Ishikawa (cell line): ENCODE data around the gene KCND3.

Experiments used
- CEBPB ChIP-seq: IDR thresholded peaks from 2 replicates; pipeline ENCODE4 v1.6.1; 2012
- CREB1 ChIP-seq: IDR thresholded peaks from 2 replicates; pipeline ENCODE4 v1.6.1; 2012; ENCODE audit warnings: low read depth
- EGR1 ChIP-seq: IDR thresholded peaks from 2 replicates; pipeline ENCODE4 v1.6.1; 2012
- EP300 ChIP-seq: IDR thresholded peaks from 2 replicates; pipeline ENCODE4 v1.6.1; 2012; ENCODE audit warnings: borderline replicate concordance
- FOXM1 ChIP-seq: IDR thresholded peaks from 2 replicates; pipeline ENCODE4 v1.6.1; 2012; ENCODE audit warnings: low read depth, borderline replicate concordance
- NFIC ChIP-seq: IDR thresholded peaks from 2 replicates; pipeline ENCODE4 v1.6.1; 2012
- RAD21 ChIP-seq: IDR thresholded peaks from 2 replicates; pipeline ENCODE4 v1.6.1; 2012; ENCODE audit warnings: low read depth
- TAF1 ChIP-seq: IDR thresholded peaks from 2 replicates; pipeline ENCODE4 v1.6.1; 2012; ENCODE audit warnings: low read depth, mild to moderate bottlenecking
- TCF12 ChIP-seq: IDR thresholded peaks from 2 replicates; pipeline ENCODE4 v1.6.1; 2012; ENCODE audit warnings: low read depth
- TEAD4 ChIP-seq: IDR thresholded peaks from 2 replicates; pipeline ENCODE4 v1.6.1; 2012
- YY1 ChIP-seq: IDR thresholded peaks from 2 replicates; pipeline ENCODE4 v1.6.1; 2012; ENCODE audit warnings: low read depth
- ZBTB7A ChIP-seq: IDR thresholded peaks from 2 replicates; pipeline ENCODE4 v1.6.1; 2012; ENCODE audit warnings: low read depth
- TF ChIP-seq, protein P1 (sequence below): IDR thresholded peaks from 2 replicates; pipeline ENCODE4 v1.6.1; 2012
- TF ChIP-seq, protein P2 (sequence below): IDR thresholded peaks from 2 replicates; pipeline ENCODE4 v1.6.1; 2012
- TF ChIP-seq, protein P3 (sequence below): IDR thresholded peaks from 2 replicates; pipeline ENCODE4 v1.6.1; 2012; ENCODE audit warnings: low read depth, mild to moderate bottlenecking

KCND3 gene

DNA sequence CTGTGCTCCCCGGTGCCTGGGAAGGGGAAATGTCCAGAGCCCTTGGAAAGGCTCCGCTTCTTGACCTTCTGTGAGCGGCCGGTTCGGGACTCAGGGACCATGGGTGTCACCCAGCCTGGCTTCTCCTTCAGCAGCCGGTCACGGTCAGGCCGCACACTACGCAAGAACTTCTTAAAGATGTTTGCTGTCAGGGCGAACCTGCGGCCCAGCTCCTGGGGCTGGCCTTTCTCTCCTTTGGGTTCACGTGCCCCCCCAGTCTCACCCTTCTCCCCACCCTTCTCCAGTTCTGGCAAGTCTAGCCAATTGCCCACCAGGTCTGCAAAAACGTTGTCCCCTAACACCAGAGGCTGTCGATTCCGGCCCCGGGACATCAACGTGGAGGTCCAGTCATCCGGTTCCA, 262.4 kb downstream of the KCND3 start:
- TF ChIP-seq ZBTB7A: no peak
- TF ChIP-seq, protein P1, sequence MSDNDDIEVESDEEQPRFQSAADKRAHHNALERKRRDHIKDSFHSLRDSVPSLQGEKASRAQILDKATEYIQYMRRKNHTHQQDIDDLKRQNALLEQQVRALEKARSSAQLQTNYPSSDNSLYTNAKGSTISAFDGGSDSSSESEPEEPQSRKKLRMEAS: no peak
- no peak for TF ChIP-seq TAF1
- TF ChIP-seq TEAD4: no peak
- TF ChIP-seq CEBPB: no peak
- no peak for TF ChIP-seq RAD21
- no peak for TF ChIP-seq EP300
- no peak for TF ChIP-seq CREB1
- TF ChIP-seq, protein P2, sequence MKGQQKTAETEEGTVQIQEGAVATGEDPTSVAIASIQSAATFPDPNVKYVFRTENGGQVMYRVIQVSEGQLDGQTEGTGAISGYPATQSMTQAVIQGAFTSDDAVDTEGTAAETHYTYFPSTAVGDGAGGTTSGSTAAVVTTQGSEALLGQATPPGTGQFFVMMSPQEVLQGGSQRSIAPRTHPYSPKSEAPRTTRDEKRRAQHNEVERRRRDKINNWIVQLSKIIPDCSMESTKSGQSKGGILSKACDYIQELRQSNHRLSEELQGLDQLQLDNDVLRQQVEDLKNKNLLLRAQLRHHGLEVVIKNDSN: no peak
- no peak for TF ChIP-seq FOXM1

DNA sequence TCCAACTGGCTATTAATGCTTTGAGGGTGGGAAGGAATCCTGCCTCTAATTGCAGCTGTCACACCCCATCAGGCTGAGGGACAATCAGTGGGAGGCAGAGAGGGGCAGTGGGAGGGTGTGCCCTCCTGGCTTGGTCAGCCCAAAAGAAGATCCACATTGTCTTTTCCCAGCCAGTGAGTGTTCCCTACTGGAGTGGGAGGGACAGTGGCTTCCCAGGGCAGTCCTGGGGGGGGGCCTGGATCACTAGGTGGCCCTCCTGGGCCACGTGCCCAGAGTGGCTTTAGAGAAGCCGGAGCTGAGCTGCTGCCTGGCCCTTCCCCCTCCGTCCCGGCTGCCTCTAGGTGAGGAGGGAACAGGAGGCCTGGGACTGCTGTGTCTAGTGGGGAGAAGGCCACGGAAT, 264.3 kb downstream of the KCND3 start:
- TF ChIP-seq, protein P1: 0 out of 2 replicates have a peak, but pooled peaks have one; percentile 12
- TF ChIP-seq YY1 (no peak), ZBTB7A (no peak), TCF12 (no peak), EP300 (no peak)
- TF ChIP-seq, protein P2: peak; percentile 64

DNA sequence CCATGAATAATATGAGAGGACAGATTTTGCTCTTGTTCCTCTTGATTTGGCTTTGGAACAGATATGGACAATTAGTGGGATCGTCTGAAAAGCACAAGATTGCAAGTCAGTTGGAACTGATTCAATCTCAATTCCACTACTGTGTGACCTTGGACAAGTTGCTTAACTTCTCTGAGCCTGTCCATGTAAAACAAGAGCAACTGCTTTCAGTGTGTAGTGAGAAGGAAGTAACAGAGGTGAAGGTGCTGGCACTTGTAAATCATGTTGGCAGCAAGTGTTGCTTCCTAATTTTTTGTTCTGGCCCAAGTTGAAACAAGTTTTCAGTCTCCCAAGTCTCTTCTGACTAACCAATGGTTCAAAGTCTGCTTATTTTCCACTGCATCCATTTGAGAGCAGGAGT, 265.6 kb downstream of the KCND3 start:
- TF ChIP-seq CEBPB (no peak), NFIC (no peak), EP300 (no peak), TEAD4 (no peak), ZBTB7A (no peak), TCF12 (no peak), FOXM1 (no peak), CREB1 (no peak), YY1 (no peak), TAF1 (no peak), RAD21 (no peak), EGR1 (no peak)
- TF ChIP-seq, protein P2: no peak
- TF ChIP-seq, protein P3, sequence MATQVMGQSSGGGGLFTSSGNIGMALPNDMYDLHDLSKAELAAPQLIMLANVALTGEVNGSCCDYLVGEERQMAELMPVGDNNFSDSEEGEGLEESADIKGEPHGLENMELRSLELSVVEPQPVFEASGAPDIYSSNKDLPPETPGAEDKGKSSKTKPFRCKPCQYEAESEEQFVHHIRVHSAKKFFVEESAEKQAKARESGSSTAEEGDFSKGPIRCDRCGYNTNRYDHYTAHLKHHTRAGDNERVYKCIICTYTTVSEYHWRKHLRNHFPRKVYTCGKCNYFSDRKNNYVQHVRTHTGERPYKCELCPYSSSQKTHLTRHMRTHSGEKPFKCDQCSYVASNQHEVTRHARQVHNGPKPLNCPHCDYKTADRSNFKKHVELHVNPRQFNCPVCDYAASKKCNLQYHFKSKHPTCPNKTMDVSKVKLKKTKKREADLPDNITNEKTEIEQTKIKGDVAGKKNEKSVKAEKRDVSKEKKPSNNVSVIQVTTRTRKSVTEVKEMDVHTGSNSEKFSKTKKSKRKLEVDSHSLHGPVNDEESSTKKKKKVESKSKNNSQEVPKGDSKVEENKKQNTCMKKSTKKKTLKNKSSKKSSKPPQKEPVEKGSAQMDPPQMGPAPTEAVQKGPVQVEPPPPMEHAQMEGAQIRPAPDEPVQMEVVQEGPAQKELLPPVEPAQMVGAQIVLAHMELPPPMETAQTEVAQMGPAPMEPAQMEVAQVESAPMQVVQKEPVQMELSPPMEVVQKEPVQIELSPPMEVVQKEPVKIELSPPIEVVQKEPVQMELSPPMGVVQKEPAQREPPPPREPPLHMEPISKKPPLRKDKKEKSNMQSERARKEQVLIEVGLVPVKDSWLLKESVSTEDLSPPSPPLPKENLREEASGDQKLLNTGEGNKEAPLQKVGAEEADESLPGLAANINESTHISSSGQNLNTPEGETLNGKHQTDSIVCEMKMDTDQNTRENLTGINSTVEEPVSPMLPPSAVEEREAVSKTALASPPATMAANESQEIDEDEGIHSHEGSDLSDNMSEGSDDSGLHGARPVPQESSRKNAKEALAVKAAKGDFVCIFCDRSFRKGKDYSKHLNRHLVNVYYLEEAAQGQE: no peak
- TF ChIP-seq, protein P1: no peak

DNA sequence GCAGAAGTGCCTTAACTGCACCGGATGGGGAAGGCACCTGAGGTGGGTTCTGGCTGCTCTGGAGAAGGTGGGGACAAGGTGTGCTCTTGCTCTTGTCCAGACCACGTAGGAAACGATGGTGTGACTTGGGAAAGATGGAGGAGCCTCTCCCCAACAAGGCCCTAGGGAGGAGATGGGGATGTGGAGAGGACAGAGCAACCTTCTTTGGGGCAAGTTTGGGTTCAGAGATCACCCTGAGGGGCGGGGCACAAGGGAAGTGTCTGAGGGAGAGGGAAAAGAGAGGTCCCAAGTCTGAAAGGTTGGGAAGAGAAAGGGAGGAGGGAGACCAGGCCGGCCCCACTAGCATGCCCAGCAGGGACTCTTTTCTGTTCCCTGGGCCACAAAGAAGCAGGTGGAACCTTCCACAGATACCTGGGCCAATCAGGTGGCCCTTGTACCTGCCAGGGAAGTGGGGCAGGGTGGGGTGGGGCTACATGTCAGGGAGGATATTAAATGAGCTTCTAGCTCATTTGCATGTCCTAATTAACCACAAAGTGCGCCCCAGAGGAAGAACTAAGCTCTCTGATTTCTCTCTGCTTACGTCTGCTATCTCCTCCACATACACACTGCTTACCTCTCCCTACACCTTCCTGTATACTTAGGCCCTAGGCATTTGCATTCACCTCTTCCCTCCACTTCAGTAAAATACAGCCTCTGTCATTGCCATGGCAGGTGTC, 266.2 kb downstream of the KCND3 start:
- TF ChIP-seq EGR1: no peak
- TF ChIP-seq RAD21: no peak
- TF ChIP-seq, protein P3: no peak
- no peak for TF ChIP-seq CREB1
- TF ChIP-seq TEAD4: no peak
- no peak for TF ChIP-seq NFIC
- no peak for TF ChIP-seq YY1
- TF ChIP-seq, protein P2: no peak
- TF ChIP-seq, protein P1: no peak
- no peak for TF ChIP-seq TAF1
- TF ChIP-seq TCF12: no peak
- no peak for TF ChIP-seq CEBPB
- no peak for TF ChIP-seq EP300
- no peak for TF ChIP-seq ZBTB7A
- TF ChIP-seq FOXM1: no peak
